PC-9 (cell line): ENCODE measurements around the gene YPEL4.

Experiments
- CTCF ChIP-seq: fragments of 200-600 bp; sonication (generic); conservative IDR thresholded peaks from 2 replicates; pipeline ENCODE4 v1.6.1; 2017; ENCODE audit warnings: mixed run types, antibody characterized with exemption, mild to moderate bottlenecking, moderate library complexity
- EZH2 ChIP-seq: fragments of 200-600 bp; sonication (generic); IDR thresholded peaks from 2 replicates; pipeline ENCODE4 v1.8.0; 2017; ENCODE audit warnings: antibody characterized with exemption, low read depth

- TF ChIP-seq CTCF (no peak), EZH2 (no peak)
Measured at GRCh38 chr11:57681168-57681567, 31.5 kb upstream of the YPEL4 start.
